PFSK-1 (cell line): ENCODE results near the gene TET3.

ENCODE experiments used
- FOXP2 ChIP-seq: optimal IDR thresholded peaks from 2 replicates; pipeline ENCODE3; 2011; ENCODE audit warnings: borderline replicate concordance, control low read depth, inconsistent platforms; ENCODE audit not compliant: insufficient read depth; ENCODE audit errors: extremely low read length, extremely low read depth
- POLR2AphosphoS5 ChIP-seq: IDR thresholded peaks from 2 replicates; pipeline ENCODE4 v1.6.1; 2012; ENCODE audit warnings: low read depth, mild to moderate bottlenecking, control low read depth, low read length, moderate library complexity
- REST ChIP-seq, 2 experiments: IDR thresholded peaks; 2 replicates each; pipeline versions ENCODE4 v1.6.1 to v1.8.0; 2011 to 2012; ENCODE audit warnings: low read depth in 2 of 2, low read length in 2 of 2, control low read depth in 1 of 2, inconsistent platforms in 1 of 2, mild to moderate bottlenecking in 1 of 2, moderate library complexity in 1 of 2; ENCODE audit not compliant: insufficient read depth in 1 of 2
- SIN3A ChIP-seq: IDR thresholded peaks from 2 replicates; pipeline ENCODE4 v1.6.1; 2012; ENCODE audit warnings: mild to moderate bottlenecking, low read length, moderate library complexity, borderline replicate concordance; ENCODE audit not compliant: insufficient read depth
- TAF1 ChIP-seq: IDR thresholded peaks from 2 replicates; pipeline ENCODE4 v1.6.1; 2012; ENCODE audit warnings: low read length, control low read depth, borderline replicate concordance; ENCODE audit not compliant: insufficient read depth

TET3 gene

GRCh38 chr2:74026687-74027241 lies 42.1 kb downstream of the TET3 start:
- TF ChIP-seq TAF1 (no peak), REST (IDR thresholded peaks at IDR 0.05; ENCODE audit: insufficient read depth in 1 of 2, low read depth in 2 of 2, low read length in 2 of 2) (no peak), SIN3A (no peak), POLR2AphosphoS5 (no peak), FOXP2 (no peak)

GRCh38 chr2:74027496-74027895 lies 42.8 kb downstream of the TET3 start:
- no peak for TF ChIP-seq SIN3A
- no peak for TF ChIP-seq TAF1
- TF ChIP-seq REST (IDR thresholded peaks at IDR 0.05; ENCODE audit: insufficient read depth in 1 of 2, low read depth in 2 of 2, low read length in 2 of 2), result no peak
- TF ChIP-seq FOXP2, result no peak
- TF ChIP-seq POLR2AphosphoS5, result no peak

- no peak for TF ChIP-seq REST (IDR thresholded peaks at IDR 0.05; ENCODE audit: insufficient read depth in 1 of 2, low read depth in 2 of 2, low read length in 2 of 2)
- no peak for TF ChIP-seq FOXP2
- no peak for TF ChIP-seq POLR2AphosphoS5
- no peak for TF ChIP-seq TAF1
- TF ChIP-seq SIN3A, result no peak
These were observed 43.6 kb downstream of the TET3 start for GRCh38 chr2:74028290-74028689.

GRCh38 chr2:74028741-74029140 lies 44.0 kb downstream of the TET3 start:
- TF ChIP-seq FOXP2, result no peak
- no peak for TF ChIP-seq REST (IDR thresholded peaks at IDR 0.05; ENCODE audit: insufficient read depth in 1 of 2, low read depth in 2 of 2, low read length in 2 of 2)
- no peak for TF ChIP-seq POLR2AphosphoS5
- no peak for TF ChIP-seq SIN3A
- no peak for TF ChIP-seq TAF1
